Neural cell (in vitro differentiated cells): ENCODE data around the gene POU2F2.

Experiments
- CTCF ChIP-seq: fragments of 450-650 bp; IDR thresholded peaks from 2 replicates; pipeline ENCODE4 v1.5.1; 2014; ENCODE audit warnings: antibody characterized with exemption, mild to moderate bottlenecking, moderate library complexity; ENCODE audit not compliant: poor library complexity, severe bottlenecking
- EP300 ChIP-seq: fragments of 450-650 bp; conservative IDR thresholded peaks from 2 replicates; pipeline ENCODE4 v1.6.1; 2014; ENCODE audit warnings: antibody characterized with exemption, mild to moderate bottlenecking, moderate library complexity; ENCODE audit not compliant: poor library complexity, severe bottlenecking
- POLR2AphosphoS5 ChIP-seq: IDR thresholded peaks from 2 replicates; pipeline ENCODE4 v1.6.1; 2012
- SMC3 ChIP-seq: fragments of 450-650 bp; conservative IDR thresholded peaks from 2 replicates; pipeline ENCODE4 v1.6.1; 2014; ENCODE audit warnings: antibody characterized with exemption, mild to moderate bottlenecking, moderate library complexity; ENCODE audit not compliant: poor library complexity
- TAF1 ChIP-seq: IDR thresholded peaks from 2 replicates; pipeline ENCODE4 v1.6.1; 2012; ENCODE audit warnings: low read depth

GRCh38 chr19:42054205-42054604, 78.0 kb downstream of the POU2F2 start:
- TF ChIP-seq POLR2AphosphoS5 = peak; percentile 15
- no peak for TF ChIP-seq EP300
- TF ChIP-seq TAF1 = no peak
- no peak for TF ChIP-seq SMC3
- TF ChIP-seq CTCF = no peak
